Fibroblast of lung (primary cell): ENCODE results near the gene PLTP. TPM values are rescaled to one million over a fixed set of nuclear protein-coding genes. Genes with fewer than 3 reads are reported as not detected.
A peak's percentile ranks its signal among the peaks of the same experiment; 100 is the strongest.

Experiments
- DNase-seq, 2 donors: peaks; one replicate each; pipeline versions ENCODE4 v3.0.0 to v3.0.0-alpha.2; 2010; ENCODE audit warnings: low read depth in 2 of 2
- H2AFZ ChIP-seq: 2 replicates; pipeline ENCODE4 v1.5.1; 2012; ENCODE audit warnings: low read length, control low read depth, inconsistent platforms
- H3K27ac ChIP-seq: 2 replicates; pipeline ENCODE4 v1.5.1; 2011; ENCODE audit warnings: low read length, control low read depth; ENCODE audit not compliant: insufficient read depth
- H3K27me3 ChIP-seq: 2 replicates; pipeline ENCODE4 v1.5.1; 2011; ENCODE audit warnings: mild to moderate bottlenecking, low read length; ENCODE audit not compliant: control insufficient read depth, insufficient read depth
- H3K36me3 ChIP-seq: 2 replicates; pipeline ENCODE4 v1.5.1; 2011; ENCODE audit warnings: low read length; ENCODE audit not compliant: control insufficient read depth, insufficient read depth
- H3K4me1 ChIP-seq: 2 replicates; pipeline ENCODE4 v1.5.1; 2011; ENCODE audit warnings: low read length; ENCODE audit not compliant: control insufficient read depth, insufficient read depth; ENCODE audit errors: extremely low read depth
- H3K4me2 ChIP-seq: 2 replicates; pipeline ENCODE4 v1.5.1; 2011; ENCODE audit warnings: low read length, control low read depth; ENCODE audit not compliant: insufficient read depth; ENCODE audit errors: extremely low read depth
- H3K4me3 ChIP-seq, 4 experiments: fragments of 200-600 bp in 1 of 4; sonication (generic) in 1 of 4; replicated peaks in 1 of 4; 2 replicates each; pipeline ENCODE4 v1.5.1; 2011 to 2016; ENCODE audit warnings: low read length in 4 of 4, low read depth in 3 of 4, mild to moderate bottlenecking in 3 of 4, control low read depth in 2 of 4, inconsistent platforms in 1 of 4, mixed read lengths in 1 of 4; ENCODE audit not compliant: insufficient read depth in 1 of 4; ENCODE audit errors: control extremely low read depth in 1 of 4
- H3K79me2 ChIP-seq: 2 replicates; pipeline ENCODE4 v1.5.1; 2012; ENCODE audit warnings: mild to moderate bottlenecking, low read length, inconsistent platforms; ENCODE audit not compliant: control insufficient read depth, insufficient read depth
- H3K9ac ChIP-seq: 2 replicates; pipeline ENCODE4 v1.5.1; 2011; ENCODE audit warnings: mild to moderate bottlenecking, low read length, control low read depth; ENCODE audit not compliant: insufficient read depth
- H3K9me3 ChIP-seq: 2 replicates; pipeline ENCODE4 v1.5.1; 2012; ENCODE audit warnings: low read depth, low read length; ENCODE audit not compliant: control insufficient read depth, insufficient read depth
- H4K20me1 ChIP-seq: 2 replicates; pipeline ENCODE4 v1.5.1; 2011; ENCODE audit warnings: low read length; ENCODE audit not compliant: control insufficient read depth, insufficient read depth; ENCODE audit errors: extremely low read depth
- CTCF ChIP-seq, 2 donors: IDR thresholded peaks in 1 of 2; conservative IDR thresholded peaks in 1 of 2; 1 replicate in 1 of 2; 2 replicates in 1 of 2; pipeline ENCODE4 v1.5.1; 2011 to 2012; ENCODE audit warnings: low read length in 2 of 2, control low read depth in 1 of 2, inconsistent platforms in 1 of 2, low read depth in 1 of 2, mild to moderate bottlenecking in 1 of 2
- EZH2 ChIP-seq: IDR thresholded peaks from 2 replicates; pipeline ENCODE4 v1.5.1; 2012; ENCODE audit warnings: low read length, control low read depth, mild to moderate bottlenecking; ENCODE audit errors: missing control alignments
- polyA plus RNA-seq, 2 donors: library from polyadenylated mRNA; depleted of rRNA in 1 of 2; stranded (reverse) in 1 of 2; unstranded in 1 of 2; fragments of >200 nt; gene quantifications; 2 replicates each; pipeline ENCODE4 v1.2.1, GENCODE V29; 2011 to 2012; ENCODE audit warnings: missing spikeins in 1 of 2
- total RNA-seq: library from RNA; depleted of rRNA; stranded (reverse); fragments of >200 nt; gene quantifications from 2 replicates; pipeline ENCODE4 v1.2.1, GENCODE V29; 2014

Gene PLTP
- total and polyA plus RNA-seq, 2 donors (not counting 1 experiment from before 2014, with no cell fraction given), result 63.1 to 110 TPM

- no peak overlapping the region for H3K4me3 ChIP-seq
Measured at GRCh38 chr20:45924391-45925261, 12.7 kb upstream of the PLTP start.

GRCh38 chr20:45921337-45922189, 9.6 kb upstream of the PLTP start:
- H3K27me3 ChIP-seq, result no peaks in the 10 kb centered on the region
- H3K79me2 ChIP-seq, result no peaks in the 10 kb centered on the region
- peaks cover 25% of the 10 kb centered on the region for H3K4me1 ChIP-seq
- no peak overlapping the region for H3K4me3 ChIP-seq
- no peaks in the 10 kb centered on the region for H4K20me1 ChIP-seq
- no peaks in the 10 kb centered on the region for H3K9me3 ChIP-seq
- no peak overlapping the region for H2AFZ ChIP-seq
- no peaks in the 10 kb centered on the region for H3K36me3 ChIP-seq
- no peak overlapping the region for H3K9ac ChIP-seq
- no peak for DNase-seq
- TF ChIP-seq EZH2 (no peak), CTCF (conservative IDR thresholded peaks at IDR 0.05 in 1 of 2, IDR thresholded peaks at IDR 0.05 in 1 of 2; ENCODE audit: low read depth in 1 of 2, low read length in 2 of 2) (no peak)
- H3K27ac ChIP-seq, result no peak overlapping the region
- no peak overlapping the region for H3K4me2 ChIP-seq

More at GRCh38 chr20:45924391-45925261, 12.7 kb upstream of the PLTP start:
- peak; percentile 30 to 85 for DNase-seq
- Histone ChIP-seq H3K9ac (no peak overlapping the region), H2AFZ (no peak overlapping the region), H3K9me3 (no peaks in the 10 kb centered on the region), H3K4me2 (peak overlapping the region; percentile 39), H4K20me1 (no peaks in the 10 kb centered on the region), H3K27ac (no peak overlapping the region), H3K79me2 (no peaks in the 10 kb centered on the region), H3K4me1 (peaks cover 14% of the 10 kb centered on the region), H3K27me3 (no peaks in the 10 kb centered on the region), H3K36me3 (no peaks in the 10 kb centered on the region)
- TF ChIP-seq CTCF (conservative IDR thresholded peaks at IDR 0.05 in 1 of 2, IDR thresholded peaks at IDR 0.05 in 1 of 2; ENCODE audit: low read depth in 1 of 2, low read length in 2 of 2) (no peak), EZH2 (no peak)
